Caco-2 (cell line): Measurements from ENCODE around the gene SH3BP5L. TPM values are rescaled to one million over a fixed set of nuclear protein-coding genes. Genes with fewer than 3 reads are reported as not detected.

Experiments
- BruUV-seq: library from RNA; stranded (reverse); fragments of 400-500 nt; replicated peaks from 2 replicates; lab custom pipeline; 2021; lab: Mats Ljungman, UMichigan
- CTCF ChIA-PET: fragments of 300-600 bp; sonication (Branson Sonifier 250); formaldehyde crosslinking; loops from one replicate; lab custom pipeline; 2022; ENCODE audit warnings: antibody characterized with exemption; lab: Charles Lee
- POLR2A ChIA-PET: fragments of 300-600 bp; sonication (Branson Sonifier 250); formaldehyde crosslinking; loops from one replicate; lab custom pipeline; 2022; ENCODE audit warnings: antibody characterized with exemption; lab: Charles Lee
- DNase-seq, 2 experiments: peaks; one replicate each; pipeline versions ENCODE4 v3.0.0 to v3.0.0-alpha.2; 2020 to 2022
- H3K27me3 ChIP-seq: replicated peaks from 2 replicates; pipeline ENCODE4 v1.6.0; 2011; ENCODE audit warnings: low read length; ENCODE audit not compliant: control insufficient read depth, insufficient read depth
- H3K36me3 ChIP-seq: 2 replicates; pipeline ENCODE4 v1.5.1; 2011; ENCODE audit warnings: low read length; ENCODE audit not compliant: control insufficient read depth, insufficient read depth
- H3K4me1 ChIP-seq: fragments of 250-450 bp; sonication (Bioruptor Pico); 2 replicates; pipeline ENCODE4 v1.5.1; 2020; ENCODE audit warnings: mild to moderate bottlenecking
- H3K4me3 ChIP-seq: 2 replicates; pipeline ENCODE4 v1.5.1; 2011; ENCODE audit warnings: low read depth, mild to moderate bottlenecking, control low read depth, low read length
- H3K9me3 ChIP-seq: fragments of 250-450 bp; sonication (Bioruptor Pico); 2 replicates; pipeline ENCODE4 v1.5.1; 2020; ENCODE audit warnings: mild to moderate bottlenecking, moderate library complexity
- H3K27ac Mint-ChIP-seq: one replicate; pipeline ENCODE4 v1.8.0; 2022; ENCODE audit warnings: mixed read lengths; ENCODE audit not compliant: unreplicated experiment
- H3K27me3 Mint-ChIP-seq: one replicate; pipeline ENCODE4 v1.8.0; 2022; ENCODE audit warnings: mixed read lengths; ENCODE audit not compliant: insufficient read depth, unreplicated experiment
- H3K36me3 Mint-ChIP-seq: one replicate; pipeline ENCODE4 v1.8.0; 2022; ENCODE audit warnings: mild to moderate bottlenecking, mixed read lengths; ENCODE audit not compliant: insufficient read depth, unreplicated experiment
- H3K4me1 Mint-ChIP-seq: one replicate; pipeline ENCODE4 v1.8.0; 2022; ENCODE audit warnings: low read depth, mixed read lengths; ENCODE audit not compliant: unreplicated experiment
- H3K4me3 Mint-ChIP-seq: one replicate; pipeline ENCODE4 v1.8.0; 2022; ENCODE audit warnings: mild to moderate bottlenecking, moderate library complexity, mixed read lengths; ENCODE audit not compliant: unreplicated experiment
- H3K9me3 Mint-ChIP-seq: one replicate; pipeline ENCODE4 v1.8.0; 2022; ENCODE audit warnings: mixed read lengths; ENCODE audit not compliant: unreplicated experiment
- CTCF ChIP-seq, 2 experiments: fragments of 200-600 bp in 1 of 2; IDR thresholded peaks; 1 replicate in 1 of 2; 2 replicates in 1 of 2; pipeline versions ENCODE4 v1.5.1 to v1.8.0; 2011 to 2022; ENCODE audit warnings: antibody characterized with exemption in 1 of 2, control low read depth in 1 of 2, inconsistent platforms in 1 of 2, low read depth in 1 of 2, low read length in 1 of 2, mild to moderate bottlenecking in 1 of 2, moderate library complexity in 1 of 2; ENCODE audit not compliant: insufficient read depth in 1 of 2, severe bottlenecking in 1 of 2, unreplicated experiment in 1 of 2
- intact Hi-C: fragments of 100-400 bp; cut with micrococcal nuclease; formaldehyde crosslinking; loops from one replicate; pipeline ENCODE4 v1.10.0; 2022; ENCODE audit not compliant: unreplicated experiment
- total RNA-seq: library from RNA; stranded (reverse); gene quantifications from 2 replicates; pipeline ENCODE4 v1.2.3, GENCODE V29; 2022

SH3BP5L gene
- total RNA-seq, 1 experiment from 2014 or later: 21.3 TPM

DNA sequence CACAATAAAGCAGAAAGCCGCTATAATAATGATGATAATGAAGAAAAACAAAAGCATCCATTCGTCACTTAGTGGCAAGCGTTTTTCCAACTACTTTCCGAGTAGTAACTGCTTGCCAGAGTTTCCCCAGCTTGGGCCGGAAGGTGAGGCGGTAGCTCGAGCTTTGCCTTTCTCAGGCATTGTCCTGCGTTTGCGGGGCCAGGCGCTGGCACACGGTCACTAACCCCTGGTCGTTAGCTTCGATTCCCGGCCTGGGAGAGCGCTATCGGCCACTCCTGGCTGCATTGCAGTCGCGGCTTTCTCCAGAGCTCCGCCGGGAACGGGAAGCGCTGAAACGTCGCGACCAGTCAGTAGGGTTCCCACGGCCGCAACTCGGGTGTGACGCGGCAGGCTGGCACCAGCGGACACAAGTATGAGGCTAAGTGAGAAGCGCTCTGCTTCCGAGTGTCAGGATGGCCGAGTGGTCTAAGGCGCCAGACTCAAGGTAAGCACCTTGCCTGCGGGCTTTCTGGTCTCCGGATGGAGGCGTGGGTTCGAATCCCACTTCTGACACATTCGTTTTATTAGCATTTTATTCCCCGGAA, 47.8 kb upstream of the SH3BP5L start:
- CTCF ChIA-PET: interaction anchor here (0.5 to 2.5 kb wide), 3 partner anchors 15 to 47 kb away, joined by 3 to 19 read pairs (median 4); partner anchors contain the start of genes SH3BP5L and ZNF692
- no TSS peak for BruUV-seq
- H3K4me1 Mint-ChIP-seq: peaks cover 25% of the 10 kb centered on the region
- intact Hi-C loops: loop anchor here (1.0 kb wide), 4 partner anchors 10 to 47 kb away; no protein-coding TSS in a partner anchor
- H3K27me3 Mint-ChIP-seq: peaks cover 4% of the 10 kb centered on the region
- H3K36me3 ChIP-seq: no peaks in the 10 kb centered on the region
- DNase-seq: peak; percentile 95 to 97
- TF ChIP-seq CTCF (IDR thresholded peaks at IDR 0.05; ENCODE audit: insufficient read depth in 1 of 2, low read depth in 1 of 2, low read length in 1 of 2, severe bottlenecking in 1 of 2, unreplicated experiment in 1 of 2): no peak
- H3K4me3 ChIP-seq: peak overlapping the region; percentile 40
- H3K9me3 Mint-ChIP-seq: no peaks in the 10 kb centered on the region
- peaks cover 30% of the 10 kb centered on the region for H3K36me3 Mint-ChIP-seq
- H3K27ac Mint-ChIP-seq: peak overlapping the region; percentile 95
- POLR2A ChIA-PET: interaction anchor here (0.6 to 3.2 kb wide), 6 partner anchors 15 to 48 kb away, joined by 3 to 15 read pairs (median 5); partner anchors contain the start of genes PGBD2, SH3BP5L, ZNF672 and ZNF692
- no peaks in the 10 kb centered on the region for H3K27me3 ChIP-seq
- H3K4me1 ChIP-seq: peaks cover 6% of the 10 kb centered on the region; the same call in 1 of the 2 replicates
- H3K4me3 Mint-ChIP-seq: peak overlapping the region; percentile 98
- no peaks in the 10 kb centered on the region for H3K9me3 ChIP-seq

DNA sequence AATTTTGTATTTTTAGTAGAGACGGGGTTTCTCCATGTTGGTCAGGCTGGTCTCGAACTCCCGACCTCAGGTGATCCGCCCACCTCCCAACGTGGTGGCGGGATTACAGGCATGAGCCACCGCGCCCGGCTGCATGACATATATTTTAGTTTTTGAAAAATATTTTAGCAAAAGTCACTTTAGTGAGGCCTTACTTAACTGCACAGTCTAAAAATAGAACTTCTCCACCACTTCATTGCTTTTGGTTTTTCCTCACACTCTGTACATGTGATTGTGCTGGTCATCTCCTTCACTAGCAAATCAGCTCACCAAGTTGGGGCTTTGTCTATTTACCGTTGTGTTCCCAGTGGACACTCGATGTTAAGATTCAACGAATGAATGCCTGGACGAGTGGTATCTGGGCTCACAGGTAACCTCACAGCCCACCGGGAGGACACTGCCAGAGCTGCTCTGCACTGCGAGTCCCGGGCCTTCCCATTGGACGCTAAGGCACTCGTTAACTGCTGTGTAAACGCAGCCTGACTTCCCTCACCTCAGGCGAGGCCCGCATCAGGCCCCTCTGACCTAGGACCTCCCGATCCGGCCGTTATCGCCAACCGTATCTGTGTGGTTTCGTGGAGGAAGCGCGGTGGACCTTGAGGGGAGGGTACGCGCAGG, 47.2 kb upstream of the SH3BP5L start:
- Histone ChIP-seq H3K27me3 (no peaks in the 10 kb centered on the region), H3K4me3 (peak overlapping the region; percentile 40), H3K9me3 (no peaks in the 10 kb centered on the region), H3K36me3 (no peaks in the 10 kb centered on the region), H3K4me1 (peaks cover 6% of the 10 kb centered on the region; the same call in 1 of the 2 replicates)
- ChIA-PET POLR2A (interaction anchor here (0.6 to 3.2 kb wide), 6 partner anchors 14 to 47 kb away, joined by 3 to 15 read pairs (median 5); partner anchors contain the start of genes PGBD2, SH3BP5L, ZNF672 and ZNF692), CTCF (interaction anchor here (1.3 to 2.5 kb wide), 2 partner anchors 14 to 47 kb away, joined by 4 to 19 read pairs; partner anchors contain the start of genes SH3BP5L and ZNF692)
- Mint-ChIP-seq H3K4me3 (peak overlapping the region; percentile 98), H3K27ac (peak overlapping the region; percentile 95), H3K36me3 (peaks cover 30% of the 10 kb centered on the region), H3K27me3 (peaks cover 4% of the 10 kb centered on the region), H3K4me1 (peaks cover 25% of the 10 kb centered on the region), H3K9me3 (no peaks in the 10 kb centered on the region)
- no TSS peak for BruUV-seq
- intact Hi-C loops: loop anchor here (1.0 kb wide), 4 partner anchors 10 to 47 kb away; no protein-coding TSS in a partner anchor
- no peak for TF ChIP-seq CTCF (IDR thresholded peaks at IDR 0.05; ENCODE audit: insufficient read depth in 1 of 2, low read depth in 1 of 2, low read length in 1 of 2, severe bottlenecking in 1 of 2, unreplicated experiment in 1 of 2)
- DNase-seq: peak; percentile 78 to 88

GRCh38 chr1:248871837-248872401, 46.2 kb upstream of the SH3BP5L start:
- H3K4me3 ChIP-seq: peak overlapping the region; percentile 12; the same call in 1 of the 2 replicates
- Mint-ChIP-seq H3K4me3 (peak overlapping the region; percentile 98), H3K27me3 (peaks cover 4% of the 10 kb centered on the region), H3K4me1 (peaks cover 25% of the 10 kb centered on the region), H3K36me3 (peaks cover 30% of the 10 kb centered on the region), H3K27ac (peak overlapping the region; percentile 95), H3K9me3 (no peaks in the 10 kb centered on the region)
- no peaks in the 10 kb centered on the region for H3K9me3 ChIP-seq
- ChIA-PET POLR2A (interaction anchor here (3.2 kb wide), 1 partner anchor 34 kb away, joined by 15 read pairs; the partner anchor contains the start of gene ZNF672), CTCF (no interaction called here)
- intact Hi-C loops: no loop called here
- no peaks in the 10 kb centered on the region for H3K36me3 ChIP-seq
- no TSS peak for BruUV-seq
- DNase-seq: no peak
- H3K4me1 ChIP-seq: peaks cover 6% of the 10 kb centered on the region; the same call in 1 of the 2 replicates
- TF ChIP-seq CTCF (IDR thresholded peaks at IDR 0.05; ENCODE audit: insufficient read depth in 1 of 2, low read depth in 1 of 2, low read length in 1 of 2, severe bottlenecking in 1 of 2, unreplicated experiment in 1 of 2): no peak
- H3K27me3 ChIP-seq: no peaks in the 10 kb centered on the region
